GM18907 (cell line): ENCODE data around the gene USF2.
A peak's percentile ranks its signal among the peaks of the same experiment; 100 is the strongest.

ENCODE experiments used
- ATAC-seq: cut with Tn5 transposase; IDR thresholded peaks from one replicate; pipeline ENCODE4 v1.9.1; 2021; ENCODE audit warnings: mild to moderate bottlenecking, moderate library complexity; ENCODE audit not compliant: unreplicated experiment

The USF2 gene

DNA sequence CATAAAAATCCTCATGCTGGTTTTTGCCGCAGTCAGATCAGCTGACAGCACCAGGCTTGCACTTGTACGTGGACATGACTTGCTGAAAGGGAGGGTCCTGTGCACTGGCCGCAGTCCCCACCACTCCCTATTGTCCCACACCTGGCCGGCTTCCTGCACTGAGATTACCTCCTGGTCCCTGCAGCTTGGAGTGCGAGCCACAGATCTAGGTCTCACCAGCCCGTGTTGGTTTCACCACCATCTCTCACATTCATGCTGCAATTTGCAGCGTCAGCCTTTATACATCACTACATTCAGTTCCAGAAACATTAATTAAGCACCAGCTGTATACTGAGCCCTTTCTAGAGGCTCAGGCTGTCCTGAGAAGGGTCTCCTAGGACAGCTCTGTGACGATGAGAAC is 45.3 kb downstream of the USF2 start:
- ATAC-seq: no peak

DNA sequence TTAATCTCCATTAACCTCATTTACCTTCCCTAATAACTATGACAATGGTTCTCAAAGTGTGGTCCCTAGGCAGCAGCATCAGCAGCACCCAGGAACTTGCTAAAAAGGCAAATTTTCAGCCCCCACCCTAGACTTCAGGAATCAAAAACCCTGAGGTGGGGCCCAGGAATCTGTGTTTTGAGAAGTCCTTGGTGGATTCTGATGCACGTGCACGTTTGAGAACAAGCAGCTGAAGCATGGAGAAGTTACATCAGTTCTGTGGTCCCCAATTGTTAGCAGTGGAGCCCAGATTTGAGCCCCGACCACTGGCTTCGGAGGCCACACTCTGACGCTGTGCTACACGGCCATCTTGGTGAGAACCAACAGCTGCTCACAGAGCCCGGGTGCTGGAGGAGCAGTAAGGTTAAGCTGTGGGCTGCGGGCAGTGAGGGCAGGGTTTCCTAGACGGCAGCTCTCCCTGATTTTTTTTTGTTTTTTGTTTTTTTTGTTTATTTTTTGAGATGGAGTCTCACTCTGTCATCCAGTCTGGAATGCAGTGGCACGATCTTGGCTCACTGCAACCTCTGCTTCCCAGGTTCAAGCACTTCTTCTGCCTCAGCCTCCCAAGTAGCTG is 46.2 kb downstream of the USF2 start:
- no peak for ATAC-seq

DNA sequence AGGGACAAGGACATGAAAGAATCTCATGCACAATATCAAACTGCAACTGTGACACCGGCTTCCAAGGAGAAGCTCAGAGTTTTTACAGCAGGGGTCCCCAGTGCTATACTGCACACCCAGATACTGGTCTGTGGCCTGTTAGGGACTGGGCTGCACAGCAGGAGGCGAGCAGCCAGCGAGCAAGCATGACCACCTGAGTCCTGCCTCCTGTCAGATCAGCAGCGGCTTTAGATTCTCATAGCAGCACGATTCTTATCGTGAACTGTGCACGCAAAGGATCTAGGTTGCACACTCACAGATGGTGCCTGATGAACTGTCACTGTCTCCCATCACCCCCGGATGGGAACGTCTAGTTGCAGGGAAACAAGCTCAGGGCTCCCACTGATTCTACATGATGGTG is 47.1 kb downstream of the USF2 start:
- ATAC-seq: no peak

DNA sequence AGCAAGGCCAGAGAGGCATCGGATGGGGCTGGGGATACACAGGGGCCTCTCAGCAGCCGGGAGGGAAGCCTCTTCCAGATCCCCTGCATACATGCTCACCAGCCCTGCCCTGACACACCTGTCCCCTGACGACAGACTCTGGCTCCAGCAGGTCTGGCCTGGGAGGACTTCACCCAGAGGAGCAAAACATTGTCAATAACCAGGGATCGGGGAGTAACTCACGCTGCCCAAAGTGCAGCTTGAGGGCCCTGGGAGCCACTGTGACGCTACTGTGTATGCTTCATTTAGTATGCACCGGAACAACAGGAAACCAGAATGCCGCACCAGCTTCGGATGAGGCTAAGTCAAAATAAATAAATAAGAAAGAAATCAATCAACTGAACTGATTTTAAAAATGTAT is 47.8 kb downstream of the USF2 start:
- ATAC-seq: no peak

DNA sequence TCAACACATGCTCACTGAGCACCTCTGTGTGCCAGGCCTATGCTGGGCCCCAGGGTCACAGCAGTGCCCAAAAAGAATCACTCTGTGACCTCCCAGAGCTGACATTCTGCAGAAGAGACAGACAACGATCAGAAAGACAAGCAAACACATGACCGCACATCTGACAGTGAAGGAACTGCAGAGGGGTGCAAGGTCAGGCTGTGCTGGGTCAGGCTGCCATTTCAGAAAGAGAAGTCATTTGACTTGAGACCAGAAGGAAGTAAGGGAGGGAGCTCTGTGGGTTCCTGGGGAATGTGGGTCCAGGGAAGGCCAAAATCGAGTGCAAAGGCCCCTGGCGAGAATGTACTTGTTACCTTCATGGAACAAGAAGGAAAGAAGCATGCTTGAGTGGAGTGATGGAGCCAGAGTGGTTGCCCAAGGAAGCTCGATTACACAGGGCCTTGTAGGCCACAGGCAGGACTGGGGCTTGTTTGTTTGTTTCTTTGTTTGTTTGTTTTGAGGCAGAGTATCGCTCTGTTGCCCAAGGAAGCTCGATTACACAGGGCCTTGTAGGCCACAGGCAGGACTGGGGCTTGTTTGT is 48.8 kb downstream of the USF2 start:
- no peak for ATAC-seq

DNA sequence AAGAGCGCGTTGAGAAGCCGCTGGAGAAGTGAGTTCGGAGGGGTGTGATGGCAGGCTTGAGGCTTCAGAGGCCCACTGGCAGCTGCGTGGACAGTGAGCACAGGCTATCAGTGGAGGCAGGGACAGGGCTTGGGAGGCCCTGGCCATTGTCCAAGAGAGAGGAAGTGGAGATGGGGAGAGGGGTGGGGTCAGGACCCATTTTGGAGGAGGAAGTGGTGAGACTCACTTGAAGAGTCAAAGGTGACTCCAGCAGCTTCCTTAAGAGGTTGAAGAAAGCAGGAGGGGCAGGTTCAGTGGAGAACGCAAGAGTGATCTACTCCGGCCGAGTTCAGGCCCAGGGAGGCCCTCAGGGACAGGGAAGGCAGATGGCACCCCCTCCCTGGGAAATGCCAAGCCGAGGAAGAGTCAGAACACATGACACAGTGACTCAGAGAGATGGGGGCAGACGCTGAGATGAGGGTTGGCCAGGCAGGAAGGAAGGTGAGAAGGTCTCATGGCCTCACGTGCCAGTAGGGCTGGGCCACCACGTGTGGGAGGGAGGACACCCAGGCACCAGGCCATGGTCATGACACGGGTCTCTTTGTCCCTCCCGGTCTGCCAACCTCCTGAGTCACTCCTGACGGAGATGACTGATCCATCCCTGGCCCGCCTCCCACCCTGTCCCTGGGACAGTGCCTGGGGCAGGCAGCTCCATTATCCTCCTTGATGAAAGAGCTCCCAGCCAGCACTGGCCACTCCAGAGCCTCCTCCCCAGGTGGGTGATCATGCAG is 50.1 kb downstream of the USF2 start:
- no peak for ATAC-seq

DNA sequence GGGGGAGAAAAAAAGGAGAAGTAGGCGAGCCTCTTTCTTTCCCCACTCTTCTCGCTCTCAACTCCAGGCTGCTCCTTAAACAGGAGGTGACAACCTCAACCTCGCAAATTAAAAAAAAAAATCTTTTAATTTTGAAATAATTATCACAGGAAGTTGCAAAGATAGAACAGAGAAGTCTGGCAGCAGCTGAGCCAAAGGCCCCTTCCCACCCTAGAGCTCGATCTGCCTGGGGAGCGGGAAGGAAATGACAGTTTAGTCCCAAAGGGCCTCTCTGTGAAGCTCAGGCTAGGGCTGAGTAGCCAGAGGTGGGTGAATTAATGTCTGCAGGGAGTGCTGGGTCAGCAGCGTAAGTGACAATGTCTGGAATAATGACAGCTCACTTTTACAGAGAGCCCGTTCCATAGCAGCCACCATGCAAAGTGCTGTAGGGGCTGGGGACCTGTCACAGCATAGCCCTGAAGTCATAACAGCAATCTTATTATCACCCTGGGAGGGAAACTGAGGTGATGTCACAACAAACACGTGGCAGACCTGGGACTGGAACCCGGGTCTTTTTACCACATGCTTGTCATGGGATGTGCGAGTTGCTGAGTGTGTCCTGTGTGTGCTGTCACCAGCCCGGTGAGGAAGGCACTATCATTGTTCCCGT is 51.4 kb downstream of the USF2 start:
- no peak for ATAC-seq

DNA sequence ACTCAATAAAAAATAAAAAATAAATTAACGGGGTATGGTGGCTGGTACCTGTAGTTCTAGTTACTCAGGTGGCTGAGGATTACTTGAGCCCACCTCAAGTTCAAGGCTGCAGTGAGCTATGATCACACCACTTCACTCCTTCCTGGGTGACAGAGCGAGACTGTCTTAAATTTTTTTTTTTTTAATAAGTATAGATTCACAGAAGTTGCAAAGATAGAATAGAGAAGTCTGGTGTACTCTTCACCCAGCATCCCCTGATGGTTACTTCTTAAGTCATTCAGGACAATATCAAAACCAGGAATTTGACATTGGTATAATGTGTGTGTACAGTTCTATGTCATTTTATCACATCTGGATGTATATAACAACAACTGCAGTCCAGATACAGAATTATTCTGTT is 52.5 kb downstream of the USF2 start:
- ATAC-seq: no peak

DNA sequence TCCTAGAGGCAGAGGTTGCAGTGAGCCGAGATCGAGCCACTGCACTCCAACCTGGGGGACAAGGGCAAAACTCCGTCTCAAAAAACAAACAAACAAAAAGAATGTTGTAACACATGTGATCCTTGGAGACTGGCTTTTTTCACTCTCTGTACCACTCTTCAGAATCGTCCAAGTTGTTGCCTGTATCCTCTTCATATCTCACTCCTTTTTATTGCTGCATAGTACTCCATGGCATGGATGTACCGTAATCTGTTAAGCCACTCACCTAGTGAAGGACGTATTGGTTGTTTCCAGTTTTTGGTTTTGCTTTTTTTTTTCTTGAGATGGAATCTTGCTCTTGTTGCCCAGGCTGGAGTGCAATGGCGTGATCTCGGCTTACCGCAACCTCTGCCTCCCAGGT is 53.3 kb downstream of the USF2 start:
- no peak for ATAC-seq

DNA sequence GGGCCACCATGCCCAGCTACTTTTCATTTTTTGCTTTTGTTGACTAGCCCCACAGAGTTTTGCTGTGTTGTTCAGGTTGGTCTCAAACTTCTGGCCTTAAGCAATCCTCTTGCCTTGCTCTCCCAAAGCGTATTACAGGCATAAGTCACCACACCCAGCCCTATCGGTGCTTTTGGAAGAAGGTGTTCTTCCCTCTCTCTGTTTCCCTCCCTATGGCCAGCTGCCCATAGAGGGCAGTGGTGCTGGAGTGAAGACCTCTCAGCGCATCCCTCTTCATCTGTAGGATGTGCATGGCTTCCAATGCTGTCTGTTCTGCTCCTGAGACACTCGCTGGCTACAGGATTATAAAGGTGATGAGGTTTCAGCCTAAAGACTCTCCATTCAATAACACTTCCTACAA is 58.9 kb downstream of the USF2 start:
- no peak for ATAC-seq

DNA sequence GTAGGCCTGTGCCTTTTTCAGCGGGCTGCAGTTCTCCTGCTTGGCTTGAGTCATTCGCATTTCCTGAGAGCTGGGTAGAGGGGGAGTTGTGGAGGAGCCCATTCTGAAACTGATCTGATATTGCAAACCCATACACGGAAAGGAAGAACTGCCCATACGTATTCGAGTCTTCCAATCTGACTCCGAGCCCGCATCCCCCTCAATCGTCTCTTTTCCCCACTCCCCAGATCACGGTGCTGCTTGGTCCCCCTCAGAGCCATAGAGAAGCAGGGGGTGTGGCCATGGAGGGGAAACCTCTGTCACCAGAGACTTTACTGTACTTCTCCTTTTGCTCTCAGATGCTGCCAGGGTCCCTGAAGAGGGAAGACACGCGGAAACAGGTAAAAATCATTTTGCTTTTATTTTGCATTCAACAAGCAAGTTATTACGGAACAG is 60.1 kb downstream of the USF2 start, which contains the start of gene CD22:
CD22 (plus strand) TSS at position 337 of the 435 bp plus-strand sequence. CDS start 2,854 bp downstream, outside the sequence.
- peak; percentile 30 for ATAC-seq

DNA sequence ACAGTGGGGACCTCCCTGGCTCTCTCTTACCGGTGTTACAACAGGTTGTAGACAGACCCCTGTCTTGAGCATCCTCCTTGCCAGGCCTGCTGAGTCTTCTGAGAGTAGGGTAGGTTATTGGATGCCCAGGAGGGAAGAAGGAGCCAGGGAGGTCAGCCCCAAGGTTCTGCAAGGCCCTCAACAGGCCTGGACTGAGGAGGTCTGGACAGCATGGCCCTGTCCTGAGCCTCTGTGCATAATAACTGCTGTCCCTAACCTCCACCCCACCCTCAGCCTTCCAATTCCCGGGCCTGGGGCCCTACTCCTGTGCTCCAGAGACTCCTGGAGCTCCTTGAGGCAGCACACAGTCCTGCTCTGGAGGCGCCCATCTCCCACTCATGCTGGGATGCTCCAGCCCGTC is 60.6 kb downstream of the USF2 start:
- ATAC-seq: no peak
